Measurements from ENCODE around the gene ANKRD50. TPM values are rescaled to one million over a fixed set of nuclear protein-coding genes. Genes with fewer than 3 reads are reported as not detected.

ANKRD50 gene
- total and polyA plus RNA-seq, 8 donors, result 2.7 to 51.2 (median 13.1) TPM

DNA sequence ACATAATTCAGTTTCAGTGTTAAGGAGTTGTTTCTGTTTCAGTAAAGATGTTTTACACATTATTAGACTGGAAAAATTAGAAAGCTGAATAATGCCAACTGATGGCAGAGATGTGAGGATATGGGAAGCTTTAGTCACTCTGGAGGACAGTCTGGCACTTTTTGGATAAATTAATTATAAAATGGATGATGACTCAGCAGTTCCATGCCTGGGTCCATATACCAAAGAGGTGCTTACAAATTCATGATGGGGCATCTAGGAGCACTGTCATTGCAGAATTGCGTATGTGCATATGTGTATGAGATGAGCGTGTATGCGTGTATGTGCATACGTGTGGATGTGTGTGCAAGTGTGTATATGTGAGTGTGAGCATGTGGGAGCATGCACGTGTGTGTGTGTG is 31.2 kb upstream of the ANKRD50 start:
- no peak for DNase-seq
- TF ChIP-seq, protein P1, sequence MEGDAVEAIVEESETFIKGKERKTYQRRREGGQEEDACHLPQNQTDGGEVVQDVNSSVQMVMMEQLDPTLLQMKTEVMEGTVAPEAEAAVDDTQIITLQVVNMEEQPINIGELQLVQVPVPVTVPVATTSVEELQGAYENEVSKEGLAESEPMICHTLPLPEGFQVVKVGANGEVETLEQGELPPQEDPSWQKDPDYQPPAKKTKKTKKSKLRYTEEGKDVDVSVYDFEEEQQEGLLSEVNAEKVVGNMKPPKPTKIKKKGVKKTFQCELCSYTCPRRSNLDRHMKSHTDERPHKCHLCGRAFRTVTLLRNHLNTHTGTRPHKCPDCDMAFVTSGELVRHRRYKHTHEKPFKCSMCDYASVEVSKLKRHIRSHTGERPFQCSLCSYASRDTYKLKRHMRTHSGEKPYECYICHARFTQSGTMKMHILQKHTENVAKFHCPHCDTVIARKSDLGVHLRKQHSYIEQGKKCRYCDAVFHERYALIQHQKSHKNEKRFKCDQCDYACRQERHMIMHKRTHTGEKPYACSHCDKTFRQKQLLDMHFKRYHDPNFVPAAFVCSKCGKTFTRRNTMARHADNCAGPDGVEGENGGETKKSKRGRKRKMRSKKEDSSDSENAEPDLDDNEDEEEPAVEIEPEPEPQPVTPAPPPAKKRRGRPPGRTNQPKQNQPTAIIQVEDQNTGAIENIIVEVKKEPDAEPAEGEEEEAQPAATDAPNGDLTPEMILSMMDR (IDR thresholded peaks at IDR 0.05), result no peak
- no peak for TF ChIP-seq POLR2A (IDR thresholded peaks at IDR 0.05)
- no peaks in the 10 kb centered on the region for H3K36me3 ChIP-seq
- no peak overlapping the region for H3K4me3 ChIP-seq
- WGBS, 5 donors, result 85 to 89% (median 86%) methylated on average over 5 of the region's 5 CpGs
- H3K27ac ChIP-seq, result no peak overlapping the region
- no peaks in the 10 kb centered on the region for H3K9me3 ChIP-seq
- peaks cover 0 to 8% (median 0%) of the 10 kb centered on the region in 4 donors for H3K4me1 ChIP-seq
- no peaks in the 10 kb centered on the region for H3K27me3 ChIP-seq
- intact Hi-C loops (cut with DNase I; ENCODE audit: low total_unique reads), result no loop called here

DNA sequence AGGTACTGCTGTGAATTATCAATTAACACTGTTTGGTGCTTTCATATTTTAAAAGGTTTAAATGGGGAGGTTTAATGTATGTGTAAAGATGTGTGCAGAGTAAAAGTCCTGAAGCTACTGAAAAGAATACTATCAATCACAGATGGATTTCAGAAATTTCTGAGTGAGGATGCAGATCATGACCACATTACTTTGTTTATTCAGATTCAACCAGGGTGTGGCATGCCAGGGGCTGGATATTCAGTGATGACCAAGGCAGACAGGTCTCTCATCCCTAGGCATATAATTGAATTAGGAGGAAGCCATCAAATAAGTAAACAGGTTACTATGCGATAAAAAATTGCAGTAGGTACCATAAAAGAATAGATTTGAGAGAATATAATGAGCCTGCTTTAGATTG is 28.0 kb upstream of the ANKRD50 start:
- Histone ChIP-seq H3K36me3 (no peaks in the 10 kb centered on the region), H3K27me3 (no peaks in the 10 kb centered on the region), H3K4me1 (no peaks in the 10 kb centered on the region), H3K4me3 (no peak overlapping the region), H3K9me3 (no peaks in the 10 kb centered on the region), H3K27ac (no peak overlapping the region)
- TF ChIP-seq, protein P1 (IDR thresholded peaks at IDR 0.05), result no peak
- no peak for TF ChIP-seq EP300 (IDR thresholded peaks at IDR 0.05)
- no peak for TF ChIP-seq POLR2A (IDR thresholded peaks at IDR 0.05)
- TF ChIP-seq POLR2AphosphoS5 (IDR thresholded peaks at IDR 0.05), result no peak
- intact Hi-C loops (cut with DNase I; ENCODE audit: low total_unique reads), result no loop called here
- DNase-seq, result no peak
- WGBS, 5 donors, result 81 to 98% (median 94%) methylated on average over 1 of the region's 1 CpG

DNA sequence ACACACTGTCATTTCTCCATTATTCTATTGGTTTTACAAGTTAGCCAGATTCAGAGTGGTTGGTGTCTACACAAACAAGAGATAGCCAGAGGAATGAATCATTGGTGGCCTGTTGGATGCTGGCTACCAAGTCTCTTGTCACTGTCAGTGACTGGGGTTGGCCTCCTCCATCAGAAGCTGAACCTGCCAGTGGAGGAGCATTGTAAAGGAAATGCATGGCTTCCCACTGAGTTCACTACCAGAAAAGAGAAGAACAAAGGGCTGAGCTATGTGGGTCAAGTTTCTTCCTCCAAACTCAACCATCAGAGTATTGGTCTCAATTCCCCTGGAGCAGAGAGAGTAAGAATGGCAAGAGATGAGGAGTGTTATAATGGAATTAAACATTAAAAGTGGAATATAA is 26.5 kb upstream of the ANKRD50 start:
- no peak for TF ChIP-seq POLR2AphosphoS5 (IDR thresholded peaks at IDR 0.05)
- TF ChIP-seq EP300 (IDR thresholded peaks at IDR 0.05), result no peak
- intact Hi-C loops (cut with DNase I; ENCODE audit: low total_unique reads), result no loop called here
- no peaks in the 10 kb centered on the region for H3K9me3 ChIP-seq
- H3K27ac ChIP-seq, result no peak overlapping the region
- H3K4me3 ChIP-seq, result no peak overlapping the region
- DNase-seq, result no peak
- H3K27me3 ChIP-seq, result no peaks in the 10 kb centered on the region
- H3K4me1 ChIP-seq, result no peaks in the 10 kb centered on the region
- H3K36me3 ChIP-seq, result no peaks in the 10 kb centered on the region

DNA sequence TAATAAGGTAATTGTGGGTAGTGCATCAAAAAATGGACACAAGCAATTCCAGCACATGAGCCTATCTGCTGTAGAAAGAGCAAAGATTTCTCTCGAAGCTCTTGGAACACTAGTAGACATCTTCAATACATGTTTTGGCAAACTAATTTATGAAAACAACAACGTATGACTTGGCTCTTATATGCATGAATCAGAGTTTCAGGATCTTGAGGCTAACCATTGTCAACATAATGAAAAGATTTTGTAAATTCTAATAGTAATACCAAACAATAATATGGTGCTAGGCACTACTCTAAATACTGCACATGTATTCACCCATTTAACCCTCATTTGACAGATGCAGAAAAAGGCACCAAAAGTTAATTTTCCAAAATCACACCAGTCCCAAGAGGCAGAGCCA is 25.1 kb upstream of the ANKRD50 start:
- TF ChIP-seq POLR2A (IDR thresholded peaks at IDR 0.05), result no peak
- Histone ChIP-seq H3K36me3 (no peaks in the 10 kb centered on the region), H3K27ac (no peak overlapping the region), H3K27me3 (no peaks in the 10 kb centered on the region), H3K9me3 (no peaks in the 10 kb centered on the region), H3K4me1 (no peaks in the 10 kb centered on the region), H3K4me3 (no peak overlapping the region)
- WGBS, 5 donors, result 70 to 79% (median 73%) methylated on average over 2 of the region's 2 CpGs
- DNase-seq, result no peak
- intact Hi-C loops (cut with DNase I; ENCODE audit: low total_unique reads), result no loop called here

DNA sequence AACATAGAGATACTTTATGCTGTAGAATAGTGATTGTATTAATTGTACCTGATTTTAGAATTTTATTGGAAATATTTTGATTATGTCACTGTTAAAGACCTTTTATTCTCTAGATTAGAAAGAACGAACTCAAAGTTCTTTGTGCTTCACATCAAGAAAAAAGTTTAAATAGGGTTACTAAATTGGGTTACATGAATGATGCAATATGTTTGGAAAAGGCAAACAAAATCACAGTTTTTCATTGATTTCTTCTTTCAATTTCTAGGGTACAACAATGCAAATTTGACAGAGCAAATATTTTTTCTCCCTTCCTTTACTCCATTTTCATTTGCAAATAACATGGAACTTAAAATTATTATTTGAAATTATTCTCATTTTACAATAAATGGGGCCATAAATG is 24.0 kb upstream of the ANKRD50 start:
- no peak for DNase-seq
- Histone ChIP-seq H3K9me3 (no peaks in the 10 kb centered on the region), H3K27ac (no peak overlapping the region), H3K36me3 (no peaks in the 10 kb centered on the region), H3K4me3 (no peak overlapping the region), H3K4me1 (no peaks in the 10 kb centered on the region), H3K27me3 (no peaks in the 10 kb centered on the region)
- no peak for TF ChIP-seq EP300 (IDR thresholded peaks at IDR 0.05)
- TF ChIP-seq, protein P1 (IDR thresholded peaks at IDR 0.05), result no peak
- TF ChIP-seq POLR2AphosphoS5 (IDR thresholded peaks at IDR 0.05), result no peak
- no peak for TF ChIP-seq POLR2A (IDR thresholded peaks at IDR 0.05)
- WGBS, 5 donors, result 59 to 72% (median 70%) methylated on average over 1 of the region's 1 CpG
- intact Hi-C loops (cut with DNase I; ENCODE audit: low total_unique reads), result no loop called here
